ENCODE data around the gene CDC42EP2. TPM values are rescaled to one million over a fixed set of nuclear protein-coding genes. Genes with fewer than 3 reads are reported as not detected.

Gene CDC42EP2
- total and polyA plus RNA-seq, 3 donors from 2014 or later, result 3.5 to 5.1 (median 4.4) TPM

DNA sequence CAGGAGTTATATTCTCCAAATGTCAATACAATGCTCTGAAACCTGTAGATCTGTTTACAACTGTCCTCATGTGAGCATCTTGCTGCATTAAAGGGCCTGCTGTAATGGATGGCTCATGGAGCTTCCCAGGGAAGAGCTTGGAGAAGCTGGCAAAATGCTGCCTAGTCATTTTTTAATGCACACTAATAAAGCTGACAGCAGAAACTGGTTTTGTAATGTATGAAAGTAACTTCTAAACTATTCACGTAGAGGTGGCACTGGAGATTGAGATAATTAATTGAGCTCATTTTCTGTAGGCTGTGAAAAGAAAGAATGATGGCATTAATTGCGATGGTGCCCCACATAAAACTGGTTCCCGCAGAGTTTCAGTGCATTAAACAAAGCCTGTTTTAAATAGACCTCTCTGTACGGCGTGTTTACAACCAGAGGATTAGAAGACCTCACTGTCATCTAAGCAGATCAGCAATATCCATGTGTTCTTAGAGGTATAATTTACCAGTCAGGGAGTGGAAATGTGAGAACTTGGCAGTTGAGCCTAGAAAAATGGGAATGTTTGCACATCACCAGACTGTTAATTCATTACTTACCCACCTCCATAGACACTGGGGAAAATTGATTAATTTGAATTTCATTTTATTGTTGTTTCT is 36.9 kb upstream of the CDC42EP2 start:
- intact Hi-C loops (cut with DNase I; ENCODE audit: low total_unique reads), result loop anchor here (5.0 kb wide), 1 partner anchor 40 kb away; no protein-coding TSS in a partner anchor
- TF ChIP-seq, protein P1, sequence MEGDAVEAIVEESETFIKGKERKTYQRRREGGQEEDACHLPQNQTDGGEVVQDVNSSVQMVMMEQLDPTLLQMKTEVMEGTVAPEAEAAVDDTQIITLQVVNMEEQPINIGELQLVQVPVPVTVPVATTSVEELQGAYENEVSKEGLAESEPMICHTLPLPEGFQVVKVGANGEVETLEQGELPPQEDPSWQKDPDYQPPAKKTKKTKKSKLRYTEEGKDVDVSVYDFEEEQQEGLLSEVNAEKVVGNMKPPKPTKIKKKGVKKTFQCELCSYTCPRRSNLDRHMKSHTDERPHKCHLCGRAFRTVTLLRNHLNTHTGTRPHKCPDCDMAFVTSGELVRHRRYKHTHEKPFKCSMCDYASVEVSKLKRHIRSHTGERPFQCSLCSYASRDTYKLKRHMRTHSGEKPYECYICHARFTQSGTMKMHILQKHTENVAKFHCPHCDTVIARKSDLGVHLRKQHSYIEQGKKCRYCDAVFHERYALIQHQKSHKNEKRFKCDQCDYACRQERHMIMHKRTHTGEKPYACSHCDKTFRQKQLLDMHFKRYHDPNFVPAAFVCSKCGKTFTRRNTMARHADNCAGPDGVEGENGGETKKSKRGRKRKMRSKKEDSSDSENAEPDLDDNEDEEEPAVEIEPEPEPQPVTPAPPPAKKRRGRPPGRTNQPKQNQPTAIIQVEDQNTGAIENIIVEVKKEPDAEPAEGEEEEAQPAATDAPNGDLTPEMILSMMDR (IDR thresholded peaks at IDR 0.05), result no peak
- TF ChIP-seq POLR2A (IDR thresholded peaks at IDR 0.05), result no peak
- WGBS, 2 donors, result 94% methylated on average over 5 of the region's 5 CpGs

DNA sequence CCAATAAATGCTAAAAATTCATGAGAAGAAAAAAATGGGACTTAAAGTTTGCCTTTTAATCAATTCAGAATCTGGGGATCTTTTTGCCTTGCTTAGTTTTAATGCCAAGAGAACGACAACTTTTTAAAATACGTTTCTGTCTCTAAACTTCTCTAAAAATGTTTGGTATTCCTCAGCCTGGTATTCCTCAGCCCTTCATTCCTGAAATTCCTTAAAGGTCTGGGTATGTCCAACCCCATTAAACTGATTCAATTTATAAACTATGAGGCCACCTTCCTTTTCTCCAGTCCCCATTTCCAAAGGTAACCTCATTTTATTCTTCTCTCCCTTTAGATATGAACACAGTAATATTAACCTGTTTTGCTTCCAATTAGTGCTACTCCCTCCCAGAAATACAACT is 36.3 kb upstream of the CDC42EP2 start:
- Histone ChIP-seq H3K36me3 (ENCODE audit: low read depth, missing control alignments) (no peaks in the 10 kb centered on the region), H3K9me3 (no peaks in the 10 kb centered on the region), H3K4me3 (no peak overlapping the region), H3K27me3 (no peaks in the 10 kb centered on the region), H3K27ac (no peak overlapping the region), H3K4me1 (no peaks in the 10 kb centered on the region)
- DNase-seq, result no peak
- intact Hi-C loops (cut with DNase I; ENCODE audit: low total_unique reads), result loop anchor here (5.0 kb wide), 1 partner anchor 39 kb away; no protein-coding TSS in a partner anchor
- no peak for TF ChIP-seq POLR2A (IDR thresholded peaks at IDR 0.05)
- TF ChIP-seq, protein P1 (IDR thresholded peaks at IDR 0.05), result no peak
- 65 to 76% methylated on average over 2 of the region's 2 CpGs for WGBS, 2 donors

More for the DNA sequence above, 36.9 kb upstream of the CDC42EP2 start:
- Histone ChIP-seq H3K27me3 (no peaks in the 10 kb centered on the region), H3K9me3 (no peaks in the 10 kb centered on the region), H3K27ac (no peak overlapping the region), H3K4me3 (no peak overlapping the region), H3K36me3 (ENCODE audit: low read depth, missing control alignments) (no peaks in the 10 kb centered on the region), H3K4me1 (no peaks in the 10 kb centered on the region)
- DNase-seq, result no peak

DNA sequence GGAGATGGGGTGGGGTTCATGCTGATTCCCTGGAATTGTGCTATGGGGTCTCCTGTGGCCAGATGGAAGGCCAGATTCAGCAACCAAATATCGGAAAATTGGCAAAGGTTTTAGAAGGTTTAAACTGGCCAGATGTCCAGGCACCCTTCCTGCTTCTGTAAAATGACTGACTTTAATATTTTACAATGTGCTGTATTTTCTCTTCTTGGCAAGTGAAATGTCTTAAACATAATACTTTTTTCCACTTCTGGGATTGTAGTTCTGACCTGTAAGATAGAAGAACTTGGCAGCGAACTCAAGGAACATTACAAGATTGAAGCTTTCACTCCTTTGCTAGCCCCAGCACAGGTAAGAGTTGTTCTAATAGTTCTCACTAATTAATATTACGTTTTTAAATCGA is 35.4 kb upstream of the CDC42EP2 start:
- Histone ChIP-seq H3K4me3 (no peak overlapping the region), H3K9me3 (no peaks in the 10 kb centered on the region), H3K4me1 (no peaks in the 10 kb centered on the region), H3K27ac (no peak overlapping the region), H3K27me3 (no peaks in the 10 kb centered on the region), H3K36me3 (ENCODE audit: low read depth, missing control alignments) (no peaks in the 10 kb centered on the region)
- intact Hi-C loops (cut with DNase I; ENCODE audit: low total_unique reads), result loop anchor here (5.0 kb wide), 1 partner anchor 38 kb away; no protein-coding TSS in a partner anchor
- TF ChIP-seq, protein P1 (IDR thresholded peaks at IDR 0.05), result no peak
- no peak for TF ChIP-seq POLR2A (IDR thresholded peaks at IDR 0.05)
- 84 to 87% methylated on average over 4 of the region's 4 CpGs for WGBS, 2 donors
- DNase-seq, result no peak

DNA sequence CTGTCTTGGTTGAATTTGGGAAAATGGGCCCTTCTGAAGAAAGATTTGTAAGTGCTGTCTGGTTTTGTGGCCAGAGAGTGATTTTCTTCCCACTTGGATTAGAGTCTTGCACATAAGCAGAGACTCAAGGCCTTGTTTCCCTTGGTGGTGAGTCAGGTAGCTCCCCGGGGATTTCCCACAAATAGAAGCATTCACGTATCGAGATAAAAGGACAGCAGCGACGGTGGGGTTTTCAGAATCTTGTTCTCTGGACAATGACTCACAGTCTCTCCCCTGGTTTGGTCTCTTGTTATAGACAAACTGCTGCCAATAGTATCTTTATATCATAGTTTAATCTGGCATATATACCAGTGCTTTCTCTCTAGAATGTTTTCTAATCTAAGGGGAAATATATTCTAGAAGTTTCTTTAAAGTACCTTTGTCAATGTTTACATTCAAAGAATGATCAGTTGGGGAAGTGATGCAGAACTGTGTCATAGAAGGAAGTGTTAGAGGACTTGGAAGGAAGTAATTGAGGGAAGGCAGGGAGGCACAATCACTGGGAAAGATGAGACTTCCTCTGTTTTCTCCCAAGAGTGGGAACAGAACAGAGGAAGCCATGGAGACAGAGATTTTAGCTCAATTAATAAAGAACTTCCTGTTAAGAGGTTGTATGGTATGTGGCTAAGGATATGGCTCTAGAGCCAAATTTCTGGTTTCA is 34.8 kb upstream of the CDC42EP2 start:
- no peak overlapping the region for H3K4me3 ChIP-seq
- DNase-seq, result no peak
- no peaks in the 10 kb centered on the region for H3K9me3 ChIP-seq
- 48 to 55% methylated on average over 5 of the region's 5 CpGs for WGBS, 2 donors
- H3K27ac ChIP-seq, result no peak overlapping the region
- intact Hi-C loops (cut with DNase I; ENCODE audit: low total_unique reads), result loop anchor here (5.0 kb wide), 1 partner anchor 37 kb away; no protein-coding TSS in a partner anchor
- H3K27me3 ChIP-seq, result no peaks in the 10 kb centered on the region
- no peaks in the 10 kb centered on the region for H3K4me1 ChIP-seq
- no peaks in the 10 kb centered on the region for H3K36me3 ChIP-seq (ENCODE audit: low read depth, missing control alignments)
- no peak for TF ChIP-seq POLR2A (IDR thresholded peaks at IDR 0.05)
- TF ChIP-seq, protein P1 (IDR thresholded peaks at IDR 0.05), result no peak

Data from testis (tissue), 3 donors.